Measurements from ENCODE around the gene DSCAML1. TPM values are rescaled to one million over a fixed set of nuclear protein-coding genes. Genes with fewer than 3 reads are reported as not detected.

DSCAML1 gene
- total and polyA plus RNA-seq, 8 donors = 0.08 to 2.9 (median 0.45) TPM

- Histone ChIP-seq H3K4me1 (peaks cover 0 to 21% (median 13%) of the 10 kb centered on the region in 4 donors), H3K9me3 (no peaks in the 10 kb centered on the region), H3K4me3 (no peak overlapping the region), H3K27me3 (peaks cover 0 to 5% (median 0%) of the 10 kb centered on the region in 3 donors), H3K36me3 (no peaks in the 10 kb centered on the region), H3K27ac (no peak overlapping the region)
- TF ChIP-seq EP300 (IDR thresholded peaks at IDR 0.05) = no peak
- no peak for TF ChIP-seq CTCF (IDR thresholded peaks at IDR 0.05)
- TF ChIP-seq POLR2A (IDR thresholded peaks at IDR 0.05) = no peak
- no peak for TF ChIP-seq POLR2AphosphoS5 (IDR thresholded peaks at IDR 0.05)
- 83 to 90% (median 86%) methylated on average over 8 of the region's 8 CpGs for WGBS, 5 donors
- DNase-seq = no peak
- intact Hi-C loops (cut with DNase I; ENCODE audit: low total_unique reads) = no loop called here
Measured at GRCh38 chr11:117662255-117662654, 134.8 kb downstream of the DSCAML1 start.

- Histone ChIP-seq H3K9me3 (no peaks in the 10 kb centered on the region), H3K27ac (no peak overlapping the region), H3K4me1 (peaks cover 0 to 8% (median 5%) of the 10 kb centered on the region in 4 donors), H3K4me3 (no peak overlapping the region), H3K27me3 (peaks cover 0 to 15% (median 0%) of the 10 kb centered on the region in 3 donors), H3K36me3 (no peaks in the 10 kb centered on the region)
- WGBS, 5 donors = 60 to 70% (median 62%) methylated on average over 3 of the region's 3 CpGs
- TF ChIP-seq POLR2A (IDR thresholded peaks at IDR 0.05) = no peak
- no peak for TF ChIP-seq POLR2AphosphoS5 (IDR thresholded peaks at IDR 0.05)
- no peak for TF ChIP-seq CTCF (IDR thresholded peaks at IDR 0.05)
- no peak for TF ChIP-seq EP300 (IDR thresholded peaks at IDR 0.05)
- no peak for DNase-seq
- intact Hi-C loops (cut with DNase I; ENCODE audit: low total_unique reads) = no loop called here
Measured at GRCh38 chr11:117658809-117659208, 138.2 kb downstream of the DSCAML1 start.

GRCh38 chr11:117657794-117658193 is 139.2 kb downstream of the DSCAML1 start:
- intact Hi-C loops (cut with DNase I; ENCODE audit: low total_unique reads) = no loop called here
- H3K9me3 ChIP-seq = no peaks in the 10 kb centered on the region
- H3K27ac ChIP-seq = no peak overlapping the region
- H3K36me3 ChIP-seq = no peaks in the 10 kb centered on the region
- H3K4me3 ChIP-seq = no peak overlapping the region
- peaks cover 0 to 11% (median 0%) of the 10 kb centered on the region in 3 donors for H3K27me3 ChIP-seq
- no peaks in the 10 kb centered on the region for H3K4me1 ChIP-seq
- no peak for DNase-seq
- 63 to 71% (median 68%) methylated on average over 7 of the region's 7 CpGs for WGBS, 5 donors
- TF ChIP-seq POLR2AphosphoS5 (IDR thresholded peaks at IDR 0.05) (no peak), POLR2A (IDR thresholded peaks at IDR 0.05) (no peak), EP300 (IDR thresholded peaks at IDR 0.05) (no peak), CTCF (IDR thresholded peaks at IDR 0.05) (no peak)

- Histone ChIP-seq H3K9me3 (no peaks in the 10 kb centered on the region), H3K4me3 (no peak overlapping the region), H3K27ac (no peak overlapping the region), H3K27me3 (peaks cover 0 to 14% (median 0%) of the 10 kb centered on the region in 3 donors), H3K36me3 (no peaks in the 10 kb centered on the region), H3K4me1 (no peaks in the 10 kb centered on the region)
- 85 to 89% (median 86%) methylated on average over 19 to 21 of the region's 21 CpGs for WGBS, 5 donors
- TF ChIP-seq POLR2A (IDR thresholded peaks at IDR 0.05) (no peak), POLR2AphosphoS5 (IDR thresholded peaks at IDR 0.05) (no peak), EP300 (IDR thresholded peaks at IDR 0.05) (no peak), CTCF (IDR thresholded peaks at IDR 0.05) (no peak)
- intact Hi-C loops (cut with DNase I; ENCODE audit: low total_unique reads) = no loop called here
- DNase-seq = peak in 1 of 2 donors; percentile 30
Measured at GRCh38 chr11:117654281-117655255, 142.4 kb downstream of the DSCAML1 start.
